A549 (cell line): ENCODE measurements around the gene CCL25.

Source experiments
- FOXS1 ChIP-seq: fragments of 250-450 bp; sonication (Bioruptor Pico); IDR thresholded peaks from 2 replicates; pipeline ENCODE4 v1.5.0; 2020; ENCODE audit warnings: mild to moderate bottlenecking, moderate library complexity
- KDM5A ChIP-seq: fragments of 200-600 bp; sonication (generic); IDR thresholded peaks from 2 replicates; pipeline ENCODE4 v1.6.1; 2016; ENCODE audit warnings: antibody characterized with exemption, mild to moderate bottlenecking
- NPAS2 ChIP-seq: fragments of 250-450 bp; sonication (Bioruptor Pico); IDR thresholded peaks from 2 replicates; pipeline ENCODE4 v1.8.0; 2022; ENCODE audit warnings: mild to moderate bottlenecking, moderate library complexity, borderline replicate concordance
- POLR2A ChIP-seq: IDR thresholded peaks from 2 replicates; pipeline ENCODE4 v1.6.1; 2012; ENCODE audit warnings: mild to moderate bottlenecking, low read length
- TF ChIP-seq, protein P1 (sequence below): fragments of >200 bp; sonication (Bioruptor Twin); formaldehyde crosslinking; IDR thresholded peaks from 3 replicates; pipeline ENCODE4 v1.5.1; 2016
- TF ChIP-seq, protein P2 (sequence below): IDR thresholded peaks from 2 replicates; pipeline ENCODE4 v1.6.1; 2012; ENCODE audit warnings: low read depth, borderline replicate concordance

DNA sequence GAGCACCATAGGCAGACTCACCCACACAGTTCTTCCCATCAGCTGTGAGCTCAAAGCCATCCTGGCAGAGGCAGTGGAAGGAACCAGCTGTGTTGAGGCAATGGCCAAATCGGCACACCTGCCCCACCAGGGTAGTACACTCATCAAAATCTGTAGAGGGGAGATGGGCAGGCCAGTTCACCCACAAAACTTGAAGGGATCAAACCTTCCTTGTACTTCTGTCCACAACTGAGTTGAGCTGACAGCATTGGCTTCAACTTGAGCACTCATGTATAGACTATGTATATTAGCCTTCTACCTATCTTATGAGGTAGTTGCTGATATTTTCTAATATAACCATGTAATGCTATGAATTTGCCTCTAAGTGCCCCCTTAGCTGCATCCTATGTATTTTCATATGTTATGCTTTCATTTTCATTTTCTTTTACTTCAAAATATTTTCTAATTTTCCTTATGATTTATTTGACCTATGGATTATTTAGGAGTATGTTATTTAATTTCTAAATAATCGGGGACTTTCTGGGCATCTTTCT, 42.9 kb downstream of the CCL25 start:
- TF ChIP-seq, protein P1, sequence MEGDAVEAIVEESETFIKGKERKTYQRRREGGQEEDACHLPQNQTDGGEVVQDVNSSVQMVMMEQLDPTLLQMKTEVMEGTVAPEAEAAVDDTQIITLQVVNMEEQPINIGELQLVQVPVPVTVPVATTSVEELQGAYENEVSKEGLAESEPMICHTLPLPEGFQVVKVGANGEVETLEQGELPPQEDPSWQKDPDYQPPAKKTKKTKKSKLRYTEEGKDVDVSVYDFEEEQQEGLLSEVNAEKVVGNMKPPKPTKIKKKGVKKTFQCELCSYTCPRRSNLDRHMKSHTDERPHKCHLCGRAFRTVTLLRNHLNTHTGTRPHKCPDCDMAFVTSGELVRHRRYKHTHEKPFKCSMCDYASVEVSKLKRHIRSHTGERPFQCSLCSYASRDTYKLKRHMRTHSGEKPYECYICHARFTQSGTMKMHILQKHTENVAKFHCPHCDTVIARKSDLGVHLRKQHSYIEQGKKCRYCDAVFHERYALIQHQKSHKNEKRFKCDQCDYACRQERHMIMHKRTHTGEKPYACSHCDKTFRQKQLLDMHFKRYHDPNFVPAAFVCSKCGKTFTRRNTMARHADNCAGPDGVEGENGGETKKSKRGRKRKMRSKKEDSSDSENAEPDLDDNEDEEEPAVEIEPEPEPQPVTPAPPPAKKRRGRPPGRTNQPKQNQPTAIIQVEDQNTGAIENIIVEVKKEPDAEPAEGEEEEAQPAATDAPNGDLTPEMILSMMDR = no peak
- TF ChIP-seq POLR2A (no peak), NPAS2 (CRISPR knock-in tag) (no peak), KDM5A (no peak), FOXS1 (CRISPR knock-in tag) (no peak)
- TF ChIP-seq, protein P2, sequence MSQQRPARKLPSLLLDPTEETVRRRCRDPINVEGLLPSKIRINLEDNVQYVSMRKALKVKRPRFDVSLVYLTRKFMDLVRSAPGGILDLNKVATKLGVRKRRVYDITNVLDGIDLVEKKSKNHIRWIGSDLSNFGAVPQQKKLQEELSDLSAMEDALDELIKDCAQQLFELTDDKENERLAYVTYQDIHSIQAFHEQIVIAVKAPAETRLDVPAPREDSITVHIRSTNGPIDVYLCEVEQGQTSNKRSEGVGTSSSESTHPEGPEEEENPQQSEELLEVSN = no peak
